HG03060 (cell line): ENCODE data around the gene CDH23.
"Not testable (repeated sequence)": the region's sequence is repeated elsewhere in the genome, so short reads cannot be mapped to it uniquely, and the experiment has no call there.

Experiments used
- ATAC-seq: cut with Tn5 transposase; IDR thresholded peaks from one replicate; pipeline ENCODE4 v1.9.1; 2021; ENCODE audit warnings: low read depth, moderate number of reproducible peaks; ENCODE audit not compliant: unreplicated experiment

CDH23 gene

DNA sequence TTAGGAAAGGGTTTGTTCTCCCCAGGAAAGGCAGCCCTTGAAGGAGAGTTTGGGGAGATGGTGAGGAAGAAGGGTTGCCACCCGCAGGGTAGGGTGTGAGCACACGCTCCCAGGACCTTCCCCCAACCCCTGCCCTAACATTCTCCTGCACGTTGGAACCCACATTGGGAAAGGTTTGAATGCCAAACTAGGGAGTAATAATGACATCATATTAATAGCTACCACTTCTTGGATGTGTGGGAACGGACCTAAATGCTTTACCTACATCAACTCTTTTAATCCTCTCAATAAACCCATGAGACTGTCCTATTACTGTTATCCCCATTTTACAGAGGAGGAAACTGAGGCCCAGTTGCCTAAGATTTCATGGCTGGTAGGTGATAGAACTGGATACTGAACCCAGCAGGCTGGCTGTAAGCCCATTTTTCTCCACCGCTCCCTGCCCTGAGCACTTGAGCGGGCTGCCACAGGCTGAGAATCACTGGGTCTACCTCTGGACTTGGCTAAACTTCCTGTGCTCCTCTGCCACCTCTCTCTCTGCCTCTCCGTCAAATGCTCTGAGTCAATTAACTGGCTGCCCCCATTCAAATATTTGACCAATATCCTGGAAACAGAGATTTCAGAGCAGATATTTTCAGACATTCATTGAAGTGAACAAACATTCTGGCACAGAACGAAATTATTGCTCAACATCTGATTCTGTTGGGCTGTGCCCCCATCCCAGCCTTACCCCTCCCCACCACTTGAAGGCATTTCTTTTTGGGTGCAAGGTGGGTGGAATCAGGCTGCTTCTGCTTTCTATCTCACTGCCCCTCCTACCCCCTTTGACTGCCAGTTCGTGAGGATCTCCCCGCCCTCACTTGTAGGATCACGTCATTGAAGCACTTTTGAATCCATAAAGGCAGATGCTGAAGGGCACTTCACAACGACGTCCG, 193.2 kb downstream of the CDH23 start:
- no peak for ATAC-seq

DNA sequence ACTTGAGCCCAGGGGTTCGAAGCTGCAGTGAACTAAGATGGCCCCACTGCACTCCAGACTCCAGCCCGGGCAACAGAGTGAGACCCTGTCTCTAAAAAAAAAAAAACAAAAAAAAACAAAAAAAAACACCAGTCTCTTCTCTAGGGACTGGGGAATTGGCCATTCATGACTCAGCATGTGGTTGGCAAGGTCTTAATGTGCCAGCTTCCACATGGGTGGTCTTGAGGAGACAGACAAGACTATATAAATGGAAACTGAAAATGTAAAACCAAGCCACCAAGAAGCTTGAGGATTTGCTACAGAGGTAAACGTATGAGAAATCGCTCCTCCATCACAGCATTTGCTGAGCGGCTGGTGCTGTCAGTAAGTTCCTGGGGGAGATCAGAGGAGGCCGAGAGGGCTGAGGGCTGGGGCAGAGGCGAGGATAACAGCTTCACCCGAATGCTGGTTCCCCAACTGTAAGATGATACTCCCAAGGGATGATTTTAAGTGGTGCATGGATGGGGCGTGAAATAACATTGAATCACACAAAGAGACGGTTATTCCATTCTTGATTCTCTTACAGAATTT, 194.1 kb downstream of the CDH23 start:
- no peak for ATAC-seq

DNA sequence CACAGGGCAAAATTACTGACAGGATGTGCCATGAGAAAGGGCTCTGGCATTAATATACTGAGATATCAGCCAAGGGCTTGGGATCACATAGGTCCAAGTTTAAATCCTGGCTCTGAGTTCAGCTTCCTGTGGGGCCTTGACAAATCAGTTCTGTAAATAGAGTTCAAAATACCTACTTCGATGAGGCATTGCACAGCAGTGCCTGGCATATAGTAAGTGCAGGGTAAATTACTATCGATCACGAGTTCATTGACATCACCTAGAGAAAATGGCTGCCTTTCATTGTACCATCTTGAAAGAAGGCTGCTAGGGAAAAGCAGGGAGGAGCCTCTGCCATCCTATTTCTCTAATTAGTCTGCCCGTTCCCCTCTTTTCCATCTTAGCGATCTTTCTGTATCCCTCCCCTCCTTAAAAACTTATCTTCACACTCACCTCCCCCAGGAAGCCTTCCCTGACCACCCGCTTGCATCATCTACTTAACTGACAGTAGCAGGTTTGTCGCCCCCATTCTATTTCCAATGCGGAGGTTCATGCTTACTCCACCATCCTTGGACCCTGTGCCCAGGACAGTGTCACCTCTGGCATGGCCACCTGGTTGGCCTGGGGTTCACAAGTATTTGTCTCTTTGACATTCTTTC, 198.3 kb downstream of the CDH23 start:
- ATAC-seq: no peak

DNA sequence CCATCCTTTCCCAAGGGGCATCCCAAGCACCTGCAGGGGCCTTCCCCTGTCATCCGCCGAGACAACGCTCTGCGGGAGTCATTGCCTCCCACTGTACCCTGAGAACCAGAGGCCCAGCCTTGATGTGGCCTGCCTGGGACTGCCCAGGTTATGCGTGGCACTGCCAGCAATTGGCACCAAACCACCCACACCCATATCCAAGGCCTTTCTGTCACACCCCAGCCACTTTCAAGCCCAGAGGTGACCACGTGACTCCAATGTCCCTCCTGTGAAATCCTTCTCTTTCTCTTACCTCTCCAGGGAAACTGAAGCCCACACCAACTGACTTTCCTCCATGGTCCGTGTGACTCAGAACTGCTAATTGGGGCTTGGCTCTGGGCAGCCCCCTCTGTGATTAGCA, 198.9 kb downstream of the CDH23 start:
- no peak for ATAC-seq

DNA sequence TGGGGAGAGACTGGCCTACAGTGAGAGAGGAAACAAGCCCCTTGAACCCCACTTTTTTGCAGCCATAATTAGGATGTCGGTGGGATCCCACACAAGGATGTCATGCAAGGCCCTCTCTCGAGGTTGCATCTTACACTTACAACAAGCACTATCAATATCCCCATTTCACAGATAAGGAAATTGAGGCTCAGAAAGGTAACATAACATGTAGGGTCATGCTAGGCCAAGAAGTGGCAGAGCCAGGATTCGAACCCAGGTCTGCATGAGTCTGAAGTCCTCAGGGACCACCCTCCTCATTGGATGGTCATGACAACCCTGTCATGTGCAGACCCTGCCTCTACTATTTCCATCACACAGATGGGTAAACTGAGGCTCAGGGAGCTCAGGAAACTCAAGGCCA, 199.4 kb downstream of the CDH23 start:
- no peak for ATAC-seq

DNA sequence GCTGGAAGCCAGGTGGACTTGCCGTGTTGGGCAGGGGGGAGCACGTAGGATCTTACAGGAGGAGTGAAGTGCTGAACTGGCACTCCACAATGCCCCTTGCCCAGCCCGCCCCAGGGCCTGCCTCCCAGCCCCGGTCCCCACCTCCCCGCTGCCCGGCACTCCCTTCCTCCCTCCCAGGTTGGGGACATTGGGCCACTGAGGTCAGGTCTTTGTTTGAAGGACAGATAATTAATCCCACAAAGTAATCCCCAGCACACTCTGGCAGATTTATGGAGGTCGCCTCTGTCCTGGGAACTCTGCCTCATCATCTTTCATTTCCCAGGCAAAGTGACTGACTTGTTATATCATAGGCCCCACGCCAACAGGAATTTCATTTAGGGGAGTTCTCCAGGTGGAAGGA, 200.0 kb downstream of the CDH23 start:
- no peak for ATAC-seq

DNA sequence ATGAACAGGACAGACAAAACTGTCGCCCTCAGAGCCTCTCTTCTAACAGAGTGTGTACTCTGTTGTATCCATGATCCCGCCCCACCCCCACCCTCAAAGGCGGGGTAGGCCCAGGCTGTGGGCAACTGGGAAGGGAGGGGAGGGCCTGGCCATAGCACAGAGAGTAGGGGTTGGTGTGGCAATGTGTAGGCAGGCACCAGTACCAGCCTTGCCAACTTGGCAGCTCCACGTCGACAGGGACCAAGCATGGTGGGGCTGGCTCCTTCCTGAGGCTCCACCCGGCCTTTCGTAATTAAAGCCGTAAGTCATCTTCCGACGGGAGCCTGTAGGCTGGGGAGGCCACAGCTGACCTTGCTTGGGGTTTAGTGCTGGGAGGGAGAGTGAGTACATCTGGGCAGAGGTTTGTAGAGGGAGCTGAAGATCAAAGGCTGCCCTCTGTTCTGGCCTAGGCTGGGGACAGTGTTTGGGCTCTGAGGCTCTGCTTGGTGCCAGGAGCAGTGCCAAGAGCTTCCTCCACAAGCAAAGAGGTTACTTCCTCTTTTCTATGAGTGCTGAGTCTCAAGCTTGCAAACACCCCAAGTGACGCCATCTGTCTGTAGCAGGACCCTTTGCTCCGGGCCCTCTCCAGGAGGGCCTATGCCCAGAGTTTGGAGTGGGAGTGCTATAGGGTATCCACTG, 201.2 kb downstream of the CDH23 start:
- ATAC-seq: no peak

DNA sequence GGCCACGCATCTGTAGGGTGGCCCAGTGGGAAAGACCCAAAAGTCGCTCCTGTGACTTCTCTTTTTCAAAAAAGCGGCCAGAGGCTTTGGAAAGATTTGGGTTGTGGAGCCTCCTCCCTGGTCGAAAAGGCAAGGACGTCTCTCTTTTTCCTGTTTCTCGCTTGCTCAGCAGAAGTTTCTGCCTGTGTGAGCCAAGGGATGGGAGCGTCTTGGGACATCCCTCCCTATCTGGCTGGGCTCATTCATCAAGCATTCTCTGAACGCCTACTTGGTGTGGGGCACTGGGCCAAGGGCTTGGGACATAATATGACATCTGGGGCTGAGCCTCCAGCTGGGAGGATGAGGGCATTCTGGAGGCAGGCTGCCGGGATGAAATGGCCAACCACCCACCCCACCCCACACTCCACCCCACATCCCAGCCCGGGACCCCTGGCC, 201.9 kb downstream of the CDH23 start:
- no peak for ATAC-seq

DNA sequence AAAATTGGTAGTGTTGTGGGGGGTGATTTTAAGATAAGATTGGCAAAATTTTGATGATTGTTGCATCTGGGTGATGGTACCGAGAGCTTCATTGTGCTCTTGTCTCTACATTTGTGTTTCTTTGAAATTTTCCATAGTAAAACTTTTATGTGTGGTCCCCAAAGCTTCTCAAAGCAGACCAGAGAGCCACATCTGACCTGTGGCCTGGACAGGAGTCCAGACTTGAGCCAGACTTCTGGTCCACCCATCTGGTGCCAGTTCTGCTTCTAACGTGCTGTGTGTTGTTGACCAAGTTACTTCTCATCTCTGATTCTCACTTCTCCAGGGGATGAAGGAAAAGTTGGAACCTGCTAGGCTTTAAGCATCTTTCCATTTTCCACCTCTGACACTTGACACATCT, 202.8 kb downstream of the CDH23 start:
- no peak for ATAC-seq

DNA sequence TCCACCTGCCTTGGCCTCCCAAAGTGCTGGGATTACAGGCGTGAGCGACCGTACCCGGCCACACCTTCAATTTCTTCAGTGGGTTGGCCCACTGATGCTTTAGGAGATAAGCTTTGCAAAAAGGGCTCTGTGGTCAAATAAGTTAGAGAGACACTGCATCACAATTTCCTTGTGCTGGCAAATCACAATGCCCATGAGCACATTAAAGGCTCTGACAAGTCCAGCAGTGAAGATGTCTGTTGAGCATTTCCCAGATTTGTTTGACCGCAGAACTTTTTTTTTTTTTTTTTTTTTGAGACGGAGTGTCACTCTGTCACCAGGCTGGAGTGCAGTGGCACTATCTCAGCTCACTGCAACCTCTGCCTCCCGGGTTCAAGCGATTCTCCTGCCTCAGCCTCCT, 203.5 kb downstream of the CDH23 start:
- ATAC-seq: not testable (repeated sequence)

DNA sequence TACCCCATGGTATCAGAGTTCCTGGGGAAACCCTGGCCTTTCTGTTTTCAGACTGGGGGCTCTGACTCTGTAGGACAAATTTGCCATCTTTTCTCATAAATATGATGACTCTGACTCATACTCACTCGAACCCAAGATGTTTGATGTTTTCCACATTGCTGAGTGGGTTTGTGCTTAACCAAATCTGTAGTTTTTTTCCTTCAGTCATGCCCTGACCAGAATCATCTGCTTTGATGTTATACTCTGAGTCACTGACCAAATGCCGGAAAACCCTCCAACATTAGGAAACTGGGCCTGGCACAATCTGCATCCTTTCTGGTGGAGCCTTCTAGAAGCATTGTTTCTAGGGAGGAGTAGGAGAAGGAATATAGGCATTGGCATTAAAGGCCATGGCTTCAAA, 204.1 kb downstream of the CDH23 start:
- ATAC-seq: no peak

DNA sequence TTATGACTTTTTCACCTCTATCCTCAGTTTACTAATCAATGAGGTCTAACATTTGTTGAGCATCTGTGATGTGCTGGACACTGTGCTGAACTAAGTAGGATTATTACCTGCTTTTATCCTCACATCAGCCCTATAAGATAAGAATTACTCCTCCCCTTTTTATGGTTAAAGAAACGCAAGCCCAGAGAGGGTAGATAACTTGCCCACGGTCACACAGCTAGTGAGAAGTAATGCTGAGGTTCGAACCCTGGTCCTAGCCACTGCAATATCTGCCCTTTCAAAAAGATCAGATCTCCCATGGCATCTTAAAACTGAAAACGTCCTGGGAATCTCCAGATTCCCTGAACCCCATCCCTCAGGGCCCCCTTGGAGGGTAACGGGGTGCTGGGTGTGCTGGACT, 204.6 kb downstream of the CDH23 start:
- ATAC-seq: no peak

DNA sequence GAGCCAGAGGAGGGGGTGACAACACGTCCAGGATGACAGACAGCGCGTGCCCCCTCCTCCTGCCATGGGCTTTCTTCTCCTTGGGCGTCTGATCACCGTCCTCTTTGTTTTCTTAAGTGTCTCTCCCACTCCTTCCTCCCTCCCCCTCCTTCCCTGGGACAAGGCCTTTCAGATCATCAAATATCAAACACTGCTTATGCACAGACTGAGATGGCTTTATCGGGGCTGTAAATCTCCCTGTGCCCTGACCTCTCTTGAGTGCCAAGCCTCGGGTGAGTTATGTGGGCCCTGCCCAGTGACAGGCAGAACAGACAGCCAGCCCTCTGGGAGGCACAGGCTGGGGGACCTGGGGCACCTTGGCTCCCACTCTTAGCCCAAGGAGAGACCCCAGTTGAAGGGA, 206.4 kb downstream of the CDH23 start:
- ATAC-seq: no peak

DNA sequence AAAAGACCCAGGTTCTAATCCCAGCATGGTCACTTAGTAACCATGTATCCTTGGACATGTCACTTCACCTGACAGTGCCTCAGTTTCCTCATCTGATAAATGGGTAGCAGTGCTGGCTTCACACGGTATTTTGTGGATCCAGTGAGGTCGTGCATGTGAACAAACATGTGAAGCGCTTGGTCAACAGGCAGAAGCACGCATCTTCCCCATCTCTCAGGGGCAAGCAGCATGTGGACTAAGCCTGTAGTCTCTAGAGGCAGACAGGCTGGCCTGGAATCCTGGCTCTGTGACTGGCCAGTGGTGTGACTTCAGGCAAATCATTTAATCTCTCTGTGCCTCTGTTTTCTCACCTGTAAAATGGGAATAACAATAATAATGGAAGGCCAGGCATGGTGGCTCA, 207.0 kb downstream of the CDH23 start:
- no peak for ATAC-seq

DNA sequence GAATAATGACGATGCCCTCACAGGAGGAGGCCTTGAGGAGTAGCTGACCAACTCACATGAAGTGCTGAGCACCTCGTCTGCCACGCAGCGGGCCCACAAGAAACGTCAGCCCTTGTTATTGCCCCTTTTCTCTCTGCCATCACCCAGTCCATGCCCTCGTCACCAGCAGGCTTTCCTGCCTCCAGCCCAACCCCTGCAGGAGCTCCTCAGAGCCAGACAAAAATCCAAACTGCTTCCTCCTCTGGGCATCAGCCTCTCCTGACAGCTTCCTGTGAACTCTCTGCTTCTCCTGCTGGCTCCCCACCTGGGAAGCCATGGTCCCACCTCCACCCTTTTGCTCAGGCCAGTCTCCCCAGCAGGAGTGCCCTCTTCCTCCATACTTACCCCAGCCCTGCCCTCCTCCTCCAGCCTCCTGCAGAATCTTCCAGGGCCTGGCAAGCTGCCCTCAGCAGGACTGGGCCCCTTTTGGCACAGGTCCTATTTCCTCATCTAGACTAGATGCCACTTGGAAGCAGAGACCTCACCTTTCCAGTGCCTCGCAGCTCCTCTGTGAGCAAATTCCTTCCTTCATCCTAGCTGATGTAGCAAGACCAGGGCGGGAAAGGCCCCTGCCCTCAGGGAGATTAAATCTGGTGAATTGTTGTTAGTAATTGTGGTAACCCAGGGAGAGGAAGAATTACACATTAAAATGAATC, 207.8 kb downstream of the CDH23 start:
- ATAC-seq: no peak

DNA sequence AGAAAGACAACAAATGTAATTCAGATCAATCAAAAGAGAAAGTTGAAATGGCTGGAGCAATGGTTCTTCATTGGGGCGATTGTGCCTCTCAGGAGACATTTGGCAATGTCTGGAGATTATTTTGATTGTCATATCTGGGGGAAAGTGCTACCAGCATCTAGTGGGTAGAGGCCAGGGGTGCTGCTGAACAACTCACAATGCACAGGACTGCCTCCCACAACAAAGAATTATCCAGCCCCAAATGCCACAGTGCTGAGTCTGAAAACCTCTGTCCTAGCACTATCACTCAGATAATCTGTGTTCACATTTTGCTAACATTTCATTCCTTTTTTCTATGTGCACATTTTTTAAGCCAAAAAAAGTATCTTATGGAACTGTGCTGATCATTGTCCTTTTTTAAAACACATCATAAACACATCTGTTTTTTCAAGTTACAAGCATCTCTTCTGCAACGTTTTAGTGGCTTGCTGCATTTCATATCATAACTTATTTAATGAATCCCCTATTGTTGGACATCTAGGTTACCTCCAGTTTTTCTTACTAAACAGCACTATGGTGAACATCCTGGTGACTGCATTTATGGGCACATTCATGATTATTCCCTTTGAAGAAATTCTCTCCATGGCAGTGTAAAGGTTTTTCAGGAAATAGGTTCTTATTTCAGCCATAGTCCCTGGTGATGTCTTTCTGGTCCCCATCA, 208.7 kb downstream of the CDH23 start:
- ATAC-seq: no peak

DNA sequence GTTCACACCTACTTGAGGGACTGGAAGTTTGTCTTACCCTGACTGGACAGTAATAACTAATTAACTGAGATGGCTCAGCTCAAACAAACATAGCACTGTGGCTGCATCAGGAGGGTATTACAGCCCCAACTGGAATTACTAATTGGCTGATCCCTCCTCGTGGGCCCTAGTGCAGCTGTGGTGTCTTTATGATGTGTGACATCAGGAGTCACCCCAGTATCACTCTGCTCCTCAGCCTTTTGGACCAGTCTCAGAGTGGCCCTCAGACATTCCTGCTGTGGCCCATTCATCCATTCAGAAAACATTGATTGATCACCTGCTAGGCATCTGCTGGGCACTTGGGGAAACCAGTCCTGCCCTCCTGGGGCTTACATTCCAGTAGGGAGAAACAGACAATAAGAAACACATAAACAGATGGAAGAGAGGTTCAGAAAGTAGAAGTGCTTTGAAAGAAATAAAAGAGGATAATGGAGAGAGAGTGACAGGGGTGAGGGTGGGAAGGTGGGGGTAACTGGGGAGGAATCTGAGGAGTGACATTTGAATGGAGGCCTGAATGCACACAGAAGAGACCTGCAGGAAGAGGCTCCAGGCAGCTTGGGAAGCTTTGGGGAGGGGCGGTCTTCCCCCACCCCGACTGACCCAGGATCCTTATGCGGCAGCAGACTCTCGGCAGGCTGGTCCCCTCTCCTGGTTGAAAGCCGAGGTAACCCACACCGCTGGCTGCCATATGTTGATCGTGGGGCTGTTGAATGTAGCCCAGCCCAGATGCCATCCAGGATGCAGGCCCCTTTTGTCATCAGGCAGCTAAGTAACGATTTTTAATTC, 209.7 kb downstream of the CDH23 start:
- ATAC-seq: no peak

DNA sequence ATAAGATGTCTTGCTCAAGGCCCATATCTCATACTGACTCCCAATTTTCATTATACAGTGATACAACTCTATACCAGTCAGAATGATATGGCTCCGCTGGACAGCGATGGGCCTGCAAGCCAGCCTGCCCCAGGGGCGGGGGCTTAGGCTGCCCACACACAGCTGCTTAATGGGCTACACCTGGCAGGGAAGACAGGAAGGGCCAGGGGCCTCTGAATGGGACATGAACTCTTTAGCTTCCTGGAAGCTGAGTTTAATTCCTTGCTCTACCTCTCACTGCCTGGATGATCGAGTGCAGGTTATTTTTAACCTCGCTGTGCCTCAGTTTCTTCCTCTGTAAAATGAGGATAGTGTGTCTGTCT, 210.3 kb downstream of the CDH23 start:
- no peak for ATAC-seq
